ENCODE results near the gene HABP2. TPM values are rescaled to one million over a fixed set of nuclear protein-coding genes. Genes with fewer than 3 reads are reported as not detected.

The HABP2 gene
- total and polyA plus RNA-seq, 7 experiments from 2014 or later = not detected

GRCh38 chr10:113628607-113629153 lies 75.8 kb downstream of the HABP2 start:
- Mint-ChIP-seq H3K4me3 (no peak overlapping the region), H3K27ac (no peak overlapping the region), H3K9me3 (peaks cover 0 to 5% (median 0%) of the 10 kb centered on the region in 11 donors), H3K36me3 (no peaks in the 10 kb centered on the region), H3K4me1 (peaks cover 0 to 2% (median 0%) of the 10 kb centered on the region in 7 donors), H3K27me3 (peaks cover 9 to 32% (median 16%) of the 10 kb centered on the region in 5 donors)
- ChIA-PET CTCF (no interaction called here), POLR2A (no interaction called here)
- Histone ChIP-seq H3K27ac (ENCODE audit: low read depth, low read length) (no peak overlapping the region), H3K4me1 (ENCODE audit: control insufficient read depth in 2 of 2, insufficient read depth in 2 of 2, low read length in 2 of 2) (no peaks in the 10 kb centered on the region), H3K27me3 (ENCODE audit: control insufficient read depth in 2 of 2, insufficient read depth in 2 of 2, low read length in 2 of 2) (no peaks in the 10 kb centered on the region), H3K36me3 (ENCODE audit: control insufficient read depth in 2 of 3, insufficient read depth in 3 of 3, low read length in 3 of 3) (no peaks in the 10 kb centered on the region), H3K4me3 (ENCODE audit: low read length) (no peak overlapping the region), H3K9me3 (ENCODE audit: control insufficient read depth in 2 of 3, low read length in 3 of 3) (no peaks in the 10 kb centered on the region)
- no peak for DNase-seq
- ATAC-seq = no peak
- intact Hi-C loops (cut with micrococcal nuclease) = no loop called here

- Mint-ChIP-seq H3K4me3 (no peak overlapping the region), H3K36me3 (peaks cover 0 to 4% (median 0%) of the 10 kb centered on the region in 5 donors), H3K4me1 (peaks cover 0 to 3% (median 0%) of the 10 kb centered on the region in 7 donors), H3K27ac (no peak overlapping the region), H3K27me3 (peaks cover 6 to 30% (median 15%) of the 10 kb centered on the region in 5 donors), H3K9me3 (peaks cover 0 to 5% (median 1%) of the 10 kb centered on the region in 11 donors)
- Histone ChIP-seq H3K4me3 (ENCODE audit: low read length) (no peak overlapping the region), H3K9me3 (ENCODE audit: control insufficient read depth in 2 of 3, low read length in 3 of 3) (no peaks in the 10 kb centered on the region), H3K4me1 (ENCODE audit: control insufficient read depth in 2 of 2, insufficient read depth in 2 of 2, low read length in 2 of 2) (no peaks in the 10 kb centered on the region), H3K27ac (ENCODE audit: low read depth, low read length) (no peak overlapping the region), H3K36me3 (ENCODE audit: control insufficient read depth in 2 of 3, insufficient read depth in 3 of 3, low read length in 3 of 3) (no peaks in the 10 kb centered on the region), H3K27me3 (ENCODE audit: control insufficient read depth in 2 of 2, insufficient read depth in 2 of 2, low read length in 2 of 2) (no peaks in the 10 kb centered on the region)
- POLR2A ChIA-PET = no interaction called here
- CTCF ChIA-PET = no interaction called here
- intact Hi-C loops (cut with micrococcal nuclease) = no loop called here
- DNase-seq (no peak), ATAC-seq (no peak)
Observed at GRCh38 chr10:113630929-113631533, 78.2 kb downstream of the HABP2 start.

- POLR2A ChIA-PET = no interaction called here
- no peak for ATAC-seq
- no peaks in the 10 kb centered on the region for H3K27me3 ChIP-seq (ENCODE audit: control insufficient read depth in 2 of 2, insufficient read depth in 2 of 2, low read length in 2 of 2)
Observed at GRCh38 chr10:113631684-113632367, 79.0 kb downstream of the HABP2 start.

More at GRCh38 chr10:113631684-113632367, 79.0 kb downstream of the HABP2 start:
- H3K27me3 Mint-ChIP-seq = peaks cover 7 to 35% (median 20%) of the 10 kb centered on the region in 5 donors
- H3K36me3 Mint-ChIP-seq = peaks cover 0 to 8% (median 0%) of the 10 kb centered on the region in 5 donors
- no peak overlapping the region for H3K27ac ChIP-seq (ENCODE audit: low read depth, low read length)
- H3K4me3 ChIP-seq (ENCODE audit: low read length) = no peak overlapping the region
- CTCF ChIA-PET = no interaction called here
- no peak overlapping the region for H3K27ac Mint-ChIP-seq
- no peak overlapping the region for H3K4me3 Mint-ChIP-seq
- peaks cover 0 to 5% (median 1%) of the 10 kb centered on the region in 11 donors for H3K9me3 Mint-ChIP-seq
- H3K4me1 Mint-ChIP-seq = peaks cover 0 to 5% (median 0%) of the 10 kb centered on the region in 7 donors
- no peak for DNase-seq
- intact Hi-C loops (cut with micrococcal nuclease) = no loop called here
- H3K36me3 ChIP-seq (ENCODE audit: control insufficient read depth in 2 of 3, insufficient read depth in 3 of 3, low read length in 3 of 3) = no peaks in the 10 kb centered on the region
- no peaks in the 10 kb centered on the region for H3K9me3 ChIP-seq (ENCODE audit: control insufficient read depth in 2 of 3, low read length in 3 of 3)
- H3K4me1 ChIP-seq (ENCODE audit: control insufficient read depth in 2 of 2, insufficient read depth in 2 of 2, low read length in 2 of 2) = no peaks in the 10 kb centered on the region

Other genes starting within 250 kb of the HABP2 start
- not detected for gene NRAP, start 111.0 kb downstream of the HABP2 start, total RNA-seq
- gene NRAP, start 111.0 kb downstream of the HABP2 start, polyA plus RNA-seq = not detected
- 10 to 100 TPM in 4 of 5 experiments, 1 to 10 TPM in 1; 8.5 to 43.4 (median 13.6) TPM for gene CASP7, start 126.9 kb downstream of the HABP2 start, total RNA-seq
- 10 to 100 TPM in 1 of 2 donors, 1 to 10 TPM in 1; 9.9 to 14.2 TPM for gene CASP7, start 126.9 kb downstream of the HABP2 start, polyA plus RNA-seq
- gene PLEKHS1, start 198.6 kb downstream of the HABP2 start, total RNA-seq = under 1 TPM in 1 of 5 experiments, not detected in 4; 0.07 TPM
- not detected for gene PLEKHS1, start 198.6 kb downstream of the HABP2 start, polyA plus RNA-seq

Measured in naive thymus-derived CD4-positive, alpha-beta T cell (primary cell).